Ovary (tissue), 9 donors: ENCODE results near the gene LRRC15. TPM values are rescaled to one million over a fixed set of nuclear protein-coding genes. Genes with fewer than 3 reads are reported as not detected.

Experiments used
- DNase-seq, 5 donors: peaks; one replicate each; pipeline ENCODE4 v3.0.0-alpha.2; 2019 to 2020
- H3K27ac ChIP-seq, 2 donors: fragments of 200-600 bp; one replicate each; pipeline versions ENCODE4 v1.5.1 to v1.8.0; 2019 to 2022
- H3K27me3 ChIP-seq: fragments of 200-600 bp; one replicate; pipeline ENCODE4 v1.8.0; 2022
- H3K36me3 ChIP-seq: fragments of 200-600 bp; sonication (generic); one replicate; pipeline ENCODE4 v1.5.1; 2019
- H3K4me1 ChIP-seq: one replicate; pipeline ENCODE4 v1.8.1; 2013; ENCODE audit warnings: mild to moderate bottlenecking, moderate library complexity; ENCODE audit not compliant: insufficient read depth
- H3K4me3 ChIP-seq: fragments of 200-600 bp; sonication (generic); one replicate; pipeline ENCODE4 v1.5.1; 2017
- H3K9me3 ChIP-seq, 2 donors: fragments of 200-600 bp in 1 of 2; sonication (generic) in 1 of 2; one replicate each; pipeline versions ENCODE4 v1.5.1 to v1.8.1; 2013 to 2019; ENCODE audit warnings: mild to moderate bottlenecking in 1 of 2, moderate library complexity in 1 of 2
- CTCF ChIP-seq, 3 donors: fragments of 450-650 bp in 2 of 3; fragments of 200-600 bp in 1 of 3; IDR thresholded peaks; one replicate each; pipeline versions ENCODE4 v1.5.1 to v1.8.0; 2016 to 2022; ENCODE audit warnings: antibody characterized with exemption in 3 of 3, mild to moderate bottlenecking in 1 of 3
- EP300 ChIP-seq: sonication (generic); formaldehyde crosslinking; IDR thresholded peaks from one replicate; pipeline ENCODE4 v1.6.1; 2017; ENCODE audit warnings: antibody characterized with exemption
- POLR2A ChIP-seq: fragments of 450-650 bp; IDR thresholded peaks from one replicate; pipeline ENCODE4 v1.6.1; 2017; ENCODE audit warnings: antibody characterized with exemption, mild to moderate bottlenecking, moderate library complexity
- WGBS, 3 donors: extraction: QIAGEN DNeasy Blood & Tissue Kit in 1 of 3; methylation state at CpG; one replicate each; pipeline versions ENCODE4 v1.1.5 to v1.1.7; 2013 to 2017; 5-methylcytosine and 5-hydroxymethylcytosine counted together
- intact Hi-C, 4 donors: fragments of 100-400 bp; cut with DNase I; formaldehyde crosslinking; loops; one replicate each; pipeline versions ENCODE4 v1.11.0 to v1.15.1; 2022 to 2023
- polyA plus RNA-seq, 2 donors: library from polyadenylated mRNA; stranded (reverse); fragments of 200-250 nt in 1 of 2; fragments of 350-450 nt in 1 of 2; fragmentation: Illumina TruSeq in 1 of 2; extraction: RNeasy Lipid Tissue Mini Kit (QIAGEN cat#74804) in 1 of 2; gene quantifications; one replicate each; pipeline ENCODE4 v1.2.3, GENCODE V29; 2013 to 2014
- total RNA-seq, 7 donors: library from RNA; depleted of rRNA in 2 of 7; stranded (reverse); fragments of >200 nt in 2 of 7; fragmentation: NEBNext Ultra II Directional in 3 of 7; extraction: Animal tissue kit (Norgen Biotek cat#: 25700) in 3 of 7; gene quantifications; one replicate each; pipeline versions ENCODE4 v1.1.0 to v1.2.4, GENCODE V29; 2016 to 2023
- donor health status: DM: no; HTN: no; CAD: no; lungs with moderate emphysema.
- donor health status: DM: no; HTN: no; CAD: no.
- donor health status: Bipolar disorder and iron deficiency.
- donor health status: DM: yes; HTN: yes; CAD: no.
- donor health status: DM: no; HTN: no; CAD: no.
- donor health status: DM: yes; HTN: yes; CAD: no.

LRRC15 gene
- total and polyA plus RNA-seq, 9 donors = 0.05 to 2.5 (median 0.19) TPM; not detected in 1

GRCh38 chr3:194318511-194319161 is 50.9 kb downstream of the LRRC15 start:
- Histone ChIP-seq H3K4me1 (peaks cover 7% of the 10 kb centered on the region), H3K27ac (no peak overlapping the region), H3K9me3 (no peaks in the 10 kb centered on the region), H3K27me3 (no peaks in the 10 kb centered on the region), H3K36me3 (no peaks in the 10 kb centered on the region), H3K4me3 (no peak overlapping the region)
- intact Hi-C loops = loop anchor here (5.0 to 10.0 kb wide), 6 partner anchors 54 to 536 kb away; partner anchors contain the start of gene HES1 (in 1 of the 4)
- DNase-seq = no peak
- TF ChIP-seq CTCF (IDR thresholded peaks at IDR 0.05) (no peak), EP300 (no peak), POLR2A (no peak)
- 90 to 96% (median 94%) methylated on average over 3 of the region's 3 CpGs for WGBS, 3 donors

GRCh38 chr3:194316918-194317317 is 52.6 kb downstream of the LRRC15 start:
- no peak for TF ChIP-seq EP300
- no peak for TF ChIP-seq POLR2A
- TF ChIP-seq CTCF (IDR thresholded peaks at IDR 0.05) = no peak
- no peak overlapping the region for H3K4me3 ChIP-seq
- H3K4me1 ChIP-seq = peaks cover 11% of the 10 kb centered on the region
- no peaks in the 10 kb centered on the region for H3K9me3 ChIP-seq
- no peaks in the 10 kb centered on the region for H3K27me3 ChIP-seq
- no peak for DNase-seq
- H3K36me3 ChIP-seq = no peaks in the 10 kb centered on the region
- 86 to 94% (median 86%) methylated on average over 6 of the region's 6 CpGs for WGBS, 3 donors
- intact Hi-C loops = loop anchor here (2.0 to 10.0 kb wide), 7 partner anchors 52 to 536 kb away; partner anchors contain the start of gene HES1 (in 1 of the 4)
- no peak overlapping the region for H3K27ac ChIP-seq

GRCh38 chr3:194315965-194316361 is 53.6 kb downstream of the LRRC15 start:
- Histone ChIP-seq H3K27me3 (no peaks in the 10 kb centered on the region), H3K36me3 (no peaks in the 10 kb centered on the region), H3K4me1 (peaks cover 11% of the 10 kb centered on the region), H3K9me3 (no peaks in the 10 kb centered on the region), H3K4me3 (no peak overlapping the region), H3K27ac (peak overlapping the region in 1 of 2 donors; percentile 17)
- peak in 2 of 5 donors; percentile 52 to 61 for DNase-seq
- intact Hi-C loops = loop anchor here (2.0 to 10.0 kb wide), 8 partner anchors 51 to 535 kb away; partner anchors contain the start of gene HES1 (in 3 of the 4)
- TF ChIP-seq EP300 (no peak), CTCF (IDR thresholded peaks at IDR 0.05) (no peak), POLR2A (no peak)
- WGBS, 3 donors = 23 to 29% (median 24%) methylated on average over 16 to 17 of the region's 17 CpGs

- peak; percentile 77 for TF ChIP-seq EP300
- TF ChIP-seq CTCF (IDR thresholded peaks at IDR 0.05) = peak; percentile 97
- TF ChIP-seq POLR2A = peak; percentile 21
- WGBS, 3 donors = 1% methylated on average over 53 to 54 of the region's 54 CpGs
- Histone ChIP-seq H3K27me3 (no peaks in the 10 kb centered on the region), H3K9me3 (no peaks in the 10 kb centered on the region), H3K4me1 (peaks cover 11% of the 10 kb centered on the region), H3K27ac (peak overlapping the region; percentile 28 to 80), H3K4me3 (peak overlapping the region; percentile 18), H3K36me3 (no peaks in the 10 kb centered on the region)
- intact Hi-C loops = loop anchor here (2.0 to 10.0 kb wide), 7 partner anchors 51 to 533 kb away; partner anchors contain the start of gene HES1 (in 3 of the 4)
- peak; percentile 92 to 96 (median 94) for DNase-seq
Measured at GRCh38 chr3:194315088-194315964, 54.2 kb downstream of the LRRC15 start.
